GM19455 (cell line): ENCODE measurements around the gene HSPA9.

Source experiments
- ATAC-seq: cut with Tn5 transposase; IDR thresholded peaks from one replicate; pipeline ENCODE4 v1.9.1; 2021; ENCODE audit not compliant: unreplicated experiment

The HSPA9 gene

DNA sequence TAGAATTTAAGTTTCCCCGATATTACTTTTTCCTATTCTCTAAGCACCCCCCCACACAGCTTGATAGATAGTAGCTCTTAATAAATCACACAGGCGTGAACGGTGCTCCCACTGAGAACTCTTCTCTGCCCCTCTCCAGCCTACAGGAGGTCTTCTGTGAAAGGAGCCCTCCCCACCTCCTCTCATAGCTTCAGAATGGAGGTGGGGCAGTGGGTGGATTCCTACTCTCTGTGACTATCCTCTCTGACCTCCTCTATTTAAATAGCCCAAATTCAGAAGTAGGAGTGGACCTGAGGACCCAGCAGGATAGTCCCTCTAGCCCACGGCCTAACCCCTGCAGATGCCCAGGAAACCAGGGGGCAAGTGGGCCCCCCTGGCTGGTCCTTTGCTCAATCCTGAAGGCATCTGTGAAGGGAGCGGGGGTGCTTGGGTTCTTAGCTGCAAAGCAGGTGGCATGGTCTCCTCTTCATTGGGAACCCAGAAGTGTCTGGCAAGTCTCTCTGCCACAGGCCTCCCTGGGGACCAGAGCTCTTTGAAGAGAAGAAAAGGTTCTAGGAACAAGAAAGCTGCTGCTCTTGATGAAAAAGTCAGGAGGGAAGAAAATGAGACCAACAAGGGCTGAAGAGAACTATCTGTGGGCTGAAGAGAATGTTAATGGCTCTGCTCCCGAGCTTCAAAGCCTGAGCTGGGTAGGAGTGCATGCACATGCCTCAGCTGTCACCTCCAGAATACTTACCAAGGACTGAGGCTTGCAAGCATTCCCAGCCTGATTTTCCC, 21.1 kb upstream of the HSPA9 start:
- ATAC-seq, result no peak

DNA sequence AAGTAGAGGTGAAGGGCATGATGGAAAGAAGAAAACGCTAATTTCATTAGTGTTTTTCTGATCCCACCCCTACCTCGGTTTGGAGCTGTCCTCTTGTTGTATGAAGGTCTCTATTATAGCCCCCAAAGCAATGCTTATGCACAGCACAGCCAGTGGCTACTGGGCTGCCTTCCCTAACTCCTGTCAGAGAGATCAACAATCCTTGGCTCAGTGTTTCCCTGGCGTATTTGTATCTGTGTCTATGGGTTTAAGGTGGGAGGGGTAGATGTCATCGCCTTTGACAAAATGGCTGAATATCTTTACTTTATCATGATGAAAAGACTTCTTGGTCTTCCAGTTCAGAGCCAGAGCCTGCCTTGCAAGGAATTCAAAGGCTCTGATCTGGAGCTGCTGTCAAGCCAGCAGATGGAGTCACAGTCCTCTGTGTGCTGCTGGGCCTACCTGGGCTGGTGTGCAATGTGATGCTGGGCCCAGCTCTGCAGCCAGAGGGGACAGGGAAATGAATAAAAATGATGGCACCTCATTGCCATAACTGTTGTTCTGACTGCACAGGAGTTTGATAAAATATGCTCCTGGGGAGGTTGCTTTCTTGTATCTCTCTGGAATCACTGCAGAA, 20.1 kb upstream of the HSPA9 start:
- ATAC-seq, result no peak

DNA sequence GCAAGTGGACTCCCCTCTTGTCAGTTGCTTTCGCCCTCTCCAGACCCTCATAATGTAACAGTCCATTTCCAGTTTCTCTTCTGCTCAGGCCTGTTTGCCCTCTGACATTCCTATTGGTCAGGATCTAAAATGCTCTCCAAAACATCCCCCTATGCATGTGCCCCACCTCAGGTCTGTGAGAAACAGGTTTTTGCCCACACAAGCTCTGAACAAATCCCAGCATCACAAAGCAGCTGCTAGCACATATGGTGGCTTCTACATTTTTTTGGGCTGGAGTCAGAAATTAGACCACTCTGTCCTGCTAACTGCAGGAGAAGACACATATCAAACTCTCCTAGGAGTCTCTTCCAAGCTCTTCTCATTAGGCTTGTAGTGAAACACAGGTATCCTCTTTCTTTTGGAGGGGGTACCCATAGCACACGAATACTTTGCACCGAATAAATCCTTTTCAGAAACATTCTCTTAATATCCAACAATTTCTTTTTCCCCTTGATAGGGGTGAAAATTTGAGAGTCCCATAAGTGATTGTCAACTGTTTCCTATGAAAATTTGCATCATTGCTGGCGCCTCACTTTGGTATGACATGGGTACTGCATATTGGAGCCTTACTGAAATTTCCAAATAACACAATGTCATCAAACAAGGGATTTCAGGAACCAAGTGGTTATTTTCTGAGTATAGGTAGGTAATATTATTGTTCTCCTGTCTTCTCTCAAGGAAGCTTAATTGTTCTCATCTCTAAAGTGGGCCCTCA, 19.3 kb upstream of the HSPA9 start:
- ATAC-seq, result no peak

- no peak for ATAC-seq
Measured at GRCh38 chr5:138588013-138588788, 13.0 kb upstream of the HSPA9 start.

- ATAC-seq, result no peak
Measured at GRCh38 chr5:138585157-138585556, 10.0 kb upstream of the HSPA9 start.

- ATAC-seq, result no peak
Measured at GRCh38 chr5:138583984-138584637, 8.9 kb upstream of the HSPA9 start.

GRCh38 chr5:138582959-138583358, 7.8 kb upstream of the HSPA9 start:
- ATAC-seq, result no peak

- no peak for ATAC-seq
Measured at GRCh38 chr5:138580777-138581176, 5.6 kb upstream of the HSPA9 start.

DNA sequence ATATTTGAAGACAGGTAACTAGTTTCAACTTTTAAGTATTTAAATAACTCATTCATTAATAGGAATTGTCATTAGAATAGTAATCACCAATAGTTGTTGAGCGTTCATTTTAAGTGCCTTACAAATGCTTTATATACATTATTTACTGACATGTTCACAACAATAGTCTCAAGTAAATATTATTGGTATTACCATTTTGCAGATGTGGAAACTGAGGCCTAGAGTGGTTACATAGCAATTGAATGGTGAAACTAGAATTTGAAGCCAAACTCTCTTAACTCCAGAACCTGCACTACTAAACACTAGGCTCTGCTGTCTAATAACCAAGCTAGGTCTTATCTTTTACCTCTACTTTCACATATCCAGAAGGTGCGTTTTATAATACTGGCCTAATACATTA, 4.8 kb upstream of the HSPA9 start:
- no peak for ATAC-seq

DNA sequence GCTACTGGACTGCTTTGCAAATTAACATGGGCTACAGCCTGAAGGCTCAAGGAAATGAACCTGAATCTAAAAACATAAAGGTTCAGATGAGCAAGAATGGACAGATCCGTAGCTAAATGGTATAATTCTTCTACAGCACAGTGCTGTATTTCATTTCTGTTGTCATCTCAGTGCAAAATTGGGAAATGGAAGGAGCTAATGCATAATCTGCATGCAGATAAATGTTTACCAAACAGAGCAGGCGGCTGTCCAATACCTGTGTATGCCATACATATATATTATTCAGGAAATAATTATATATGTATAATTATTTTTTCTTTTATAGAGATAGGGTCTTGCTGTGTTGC, 4.3 kb upstream of the HSPA9 start:
- ATAC-seq, result no peak

DNA sequence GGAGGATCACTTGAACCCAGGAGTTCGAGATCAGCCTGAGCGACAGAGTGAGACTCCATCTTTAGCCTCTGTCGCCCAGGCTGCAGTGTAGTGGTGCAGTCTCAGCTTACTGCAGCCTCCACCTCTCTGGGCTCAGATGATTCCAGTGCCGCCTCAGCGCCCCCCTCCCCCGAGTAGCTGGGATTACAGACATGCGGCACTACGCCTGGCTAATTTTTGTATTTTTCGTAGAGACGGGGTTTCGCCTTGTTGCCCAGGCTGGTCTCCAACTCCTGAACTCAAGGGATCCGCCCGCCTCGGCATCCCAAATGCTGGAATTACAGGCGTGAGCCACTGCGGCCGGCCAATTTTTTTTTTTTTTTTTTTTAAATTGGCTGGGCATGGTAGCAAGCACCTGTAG, 2.3 kb upstream of the HSPA9 start:
- ATAC-seq, result no peak

DNA sequence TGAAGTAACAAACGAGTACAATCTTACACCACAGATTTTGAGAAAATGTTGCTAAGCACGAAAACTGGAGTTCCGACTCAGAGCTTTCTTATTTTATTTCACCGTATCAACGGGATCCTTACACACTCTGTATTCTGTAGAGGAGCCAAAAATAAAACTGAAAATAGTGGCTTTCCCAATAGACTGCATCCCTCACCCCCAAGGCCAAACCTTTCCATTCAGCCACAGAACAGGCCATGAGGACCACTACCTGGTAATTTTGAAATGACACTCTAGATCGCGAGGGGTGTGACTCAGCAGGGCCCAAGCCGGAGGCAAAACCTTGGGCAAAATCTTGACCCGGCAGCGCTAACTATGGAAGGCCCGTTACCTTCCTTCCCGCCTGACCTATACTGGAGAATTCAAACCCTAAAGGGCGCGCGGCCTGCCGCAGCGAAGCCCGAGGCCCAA, 432 bp downstream of the HSPA9 start:
- no peak for ATAC-seq

DNA sequence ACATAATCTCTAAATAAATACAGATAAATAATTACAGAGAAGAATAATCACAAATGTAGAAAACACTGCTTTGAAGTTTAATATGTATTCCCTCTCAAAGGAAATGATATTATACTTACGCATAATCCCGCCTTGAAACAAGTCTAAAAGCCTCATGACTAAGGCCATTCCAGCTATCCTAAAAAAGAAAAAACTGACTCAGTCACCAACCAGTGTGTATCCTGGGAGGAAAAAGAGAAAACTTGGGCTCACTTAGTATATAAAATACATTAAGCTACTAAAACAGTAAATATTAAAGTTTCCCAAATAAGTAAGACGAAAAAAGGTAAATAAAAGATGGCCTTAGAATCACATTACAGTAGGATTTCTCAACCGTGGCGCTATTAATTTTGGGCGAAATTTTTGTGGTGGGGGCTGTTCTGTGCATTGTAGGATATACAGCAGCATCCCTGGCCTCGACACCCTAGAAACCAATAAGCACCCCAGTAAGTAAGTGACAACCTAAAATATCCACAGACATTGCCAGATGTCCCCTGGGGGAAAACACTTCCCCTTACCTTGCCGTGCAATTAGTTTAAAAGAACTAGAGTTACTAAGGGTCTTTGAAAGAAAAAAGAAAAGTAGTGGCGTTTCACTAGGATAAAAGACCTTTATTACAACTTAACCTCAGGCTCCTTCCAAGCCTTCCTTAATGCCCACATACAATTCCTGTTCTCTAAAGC, 1.1 kb downstream of the HSPA9 start:
- no peak for ATAC-seq

- ATAC-seq, result no peak
Measured at GRCh38 chr5:138573223-138573622, 2.0 kb downstream of the HSPA9 start.

GRCh38 chr5:138570871-138571270, 4.3 kb downstream of the HSPA9 start:
- no peak for ATAC-seq

DNA sequence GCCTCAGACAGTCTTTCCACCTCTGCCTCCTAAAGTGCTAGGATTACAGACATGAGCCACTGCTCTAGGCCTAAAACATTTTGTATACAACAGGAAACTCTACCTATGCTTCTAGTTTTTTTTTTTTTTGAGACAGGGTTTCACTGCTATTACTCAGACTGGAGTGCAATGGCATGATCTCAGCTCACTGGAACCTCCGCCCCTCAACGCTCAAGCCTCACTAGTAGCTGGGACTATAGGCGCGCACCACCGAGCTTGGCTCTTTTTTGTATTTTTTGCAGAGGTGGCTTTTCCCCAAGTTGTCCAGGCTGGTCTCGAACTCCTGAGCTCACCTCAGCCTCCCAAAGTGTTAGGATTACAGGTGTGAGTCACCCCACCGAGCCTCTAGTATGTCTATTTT, 5.4 kb downstream of the HSPA9 start:
- ATAC-seq, result no peak

GRCh38 chr5:138568061-138568824, 7.0 kb downstream of the HSPA9 start:
- no peak for ATAC-seq

- no peak for ATAC-seq
Measured at GRCh38 chr5:138566792-138567191, 8.4 kb downstream of the HSPA9 start.

GRCh38 chr5:138565100-138565821, 9.9 kb downstream of the HSPA9 start:
- ATAC-seq, result no peak
